HG03575 (cell line): ENCODE data around the gene MGA.

Experiments
- ATAC-seq: cut with Tn5 transposase; IDR thresholded peaks from one replicate; pipeline ENCODE4 v1.9.1; 2021; ENCODE audit not compliant: unreplicated experiment, insufficient number of reproducible peaks, low FRiP score; ENCODE audit errors: extremely low read depth

MGA gene

GRCh38 chr15:41660235-41661077, at the start of gene MGA:
Gene MGA (plus strand): TSS chr15:41660405.
- ATAC-seq: peak; percentile 32

DNA sequence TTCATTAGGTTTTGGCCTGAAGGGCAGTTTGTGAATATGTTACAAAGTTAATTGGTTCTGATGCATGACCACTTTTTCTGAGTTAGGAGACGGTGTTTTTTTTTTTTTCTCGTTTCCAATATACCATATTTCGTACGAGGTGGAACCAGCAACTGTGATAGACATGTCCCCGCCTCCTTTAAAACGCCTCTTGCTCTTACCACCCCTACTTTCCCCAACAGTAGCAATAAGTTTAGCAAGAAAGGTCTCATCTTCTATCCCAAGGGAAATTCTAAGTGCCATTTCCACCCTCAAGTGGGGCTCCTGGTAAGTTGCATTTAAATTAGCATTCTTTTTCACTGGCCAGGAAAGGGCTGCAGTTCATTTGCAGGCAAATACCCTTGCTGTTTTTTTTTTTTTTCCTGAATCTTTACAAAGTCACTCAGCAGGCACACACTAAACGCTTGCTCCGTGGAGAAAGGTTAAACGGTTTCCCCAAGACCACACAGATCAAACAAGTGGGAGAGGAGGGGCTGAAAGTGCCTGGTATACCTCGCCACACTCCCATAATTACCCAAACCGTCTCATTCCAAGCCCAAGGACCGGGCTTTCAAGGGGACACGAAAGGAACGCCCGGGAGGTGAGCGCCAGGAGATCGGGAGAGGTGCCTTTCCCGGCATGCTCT, 39.5 kb upstream of the MGA start:
- ATAC-seq: no peak

DNA sequence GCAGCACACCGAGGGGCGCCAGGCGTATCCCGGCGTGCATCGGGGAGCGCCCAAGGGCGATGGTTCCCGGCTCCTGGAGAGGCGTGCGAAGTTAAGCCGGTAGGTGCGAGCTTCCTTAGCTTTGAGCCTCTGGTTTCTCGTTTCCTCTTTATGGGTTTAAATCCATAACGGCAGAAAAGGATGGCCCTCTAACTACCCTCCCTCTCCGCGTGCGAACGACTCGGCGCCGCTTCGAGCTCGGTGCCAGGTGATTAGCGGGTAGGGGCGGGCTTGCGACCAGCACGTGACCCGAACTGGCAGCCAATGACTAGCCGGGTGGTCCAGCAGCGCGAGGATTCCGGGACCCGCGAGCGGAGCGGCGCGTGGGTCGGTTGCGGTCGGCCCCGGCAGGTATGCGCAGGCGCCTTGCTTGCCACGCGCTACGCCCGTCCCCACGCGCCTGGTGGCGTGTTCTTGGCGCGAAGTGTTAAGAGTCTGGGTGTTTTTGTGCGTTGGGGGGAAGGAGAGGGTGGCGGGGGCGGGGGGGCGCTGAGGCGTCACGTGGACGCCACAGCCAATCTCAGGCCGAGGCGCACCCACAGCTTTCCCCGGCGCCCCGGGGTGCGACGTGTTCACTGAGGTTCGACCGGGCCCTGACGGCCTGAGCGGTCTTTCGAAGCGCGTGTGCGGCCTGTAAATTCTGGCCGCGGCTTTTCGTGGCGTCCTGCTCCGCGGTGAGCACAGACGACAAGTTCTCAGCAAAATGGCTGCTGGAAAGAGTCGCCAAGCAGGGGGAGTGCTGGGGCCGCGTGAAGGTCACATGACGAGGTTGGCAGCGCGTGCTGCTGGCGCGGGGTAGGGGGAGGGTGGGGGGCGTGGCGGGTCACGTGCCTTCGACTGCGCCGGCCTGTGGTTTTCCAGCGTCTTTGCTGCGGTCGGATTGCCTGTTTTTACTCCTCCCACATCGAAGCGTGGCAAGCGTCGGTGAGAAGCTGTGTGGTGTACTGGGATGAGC, 38.7 kb upstream of the MGA start:
- ATAC-seq: no peak

DNA sequence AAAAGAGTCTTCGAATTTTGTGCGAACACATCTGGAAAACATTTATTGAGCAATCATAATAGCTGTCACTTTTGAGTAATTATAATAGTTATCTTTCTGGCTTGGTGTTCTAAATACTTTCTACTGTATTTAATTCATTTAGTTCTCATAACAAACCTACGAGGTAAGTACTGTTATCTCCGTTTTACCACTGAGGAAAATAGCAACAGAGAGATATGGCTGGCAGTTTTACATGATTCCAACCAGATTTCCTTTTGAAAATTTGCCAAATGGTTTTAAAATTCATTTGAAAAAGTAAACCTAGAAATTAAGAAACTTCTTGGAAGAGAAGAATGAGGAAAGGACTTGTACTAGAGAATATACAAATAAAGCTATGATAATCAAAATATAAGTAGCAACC, 37.3 kb upstream of the MGA start:
- no peak for ATAC-seq

DNA sequence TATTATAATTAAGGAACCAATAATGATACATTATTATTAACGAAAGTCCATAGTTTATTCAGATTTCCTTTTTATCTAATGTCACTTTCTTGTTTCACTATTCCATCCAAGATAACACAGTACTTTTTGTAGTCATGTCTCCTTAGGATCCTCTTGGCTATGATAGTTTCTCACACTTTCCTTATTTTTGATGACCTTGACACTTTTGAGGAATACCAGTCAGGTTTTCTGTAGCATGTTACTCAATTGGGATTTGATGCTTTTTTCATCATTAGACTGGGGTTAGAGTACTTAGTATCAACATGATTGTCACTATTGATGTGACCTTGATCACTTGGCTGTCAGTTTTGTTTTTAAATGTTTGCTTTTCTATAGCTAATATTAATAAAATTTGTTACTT, 33.0 kb upstream of the MGA start:
- no peak for ATAC-seq

DNA sequence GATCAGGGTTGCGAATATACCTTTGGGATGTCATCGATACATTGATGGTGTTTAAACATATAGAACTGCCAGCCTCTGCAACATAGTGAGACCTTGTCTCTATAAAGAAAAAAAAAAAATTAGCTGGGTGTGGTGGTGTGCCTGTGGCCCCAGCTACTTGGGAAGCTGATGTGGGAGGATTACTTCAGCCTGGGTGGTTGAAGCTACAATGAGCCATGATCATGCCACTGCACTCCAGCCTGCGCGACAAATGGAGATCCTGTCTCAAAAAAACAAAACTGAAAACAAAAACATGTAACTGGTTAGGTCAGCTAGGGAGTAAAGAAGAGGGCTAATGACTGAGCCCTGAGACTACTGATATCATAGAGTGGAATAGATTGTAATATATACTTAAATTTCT, 30.7 kb upstream of the MGA start:
- no peak for ATAC-seq

GRCh38 chr15:41629883-41630282, 30.3 kb upstream of the MGA start:
- ATAC-seq: no peak

- ATAC-seq: no peak
Measured at GRCh38 chr15:41630616-41631217, 29.5 kb upstream of the MGA start.

DNA sequence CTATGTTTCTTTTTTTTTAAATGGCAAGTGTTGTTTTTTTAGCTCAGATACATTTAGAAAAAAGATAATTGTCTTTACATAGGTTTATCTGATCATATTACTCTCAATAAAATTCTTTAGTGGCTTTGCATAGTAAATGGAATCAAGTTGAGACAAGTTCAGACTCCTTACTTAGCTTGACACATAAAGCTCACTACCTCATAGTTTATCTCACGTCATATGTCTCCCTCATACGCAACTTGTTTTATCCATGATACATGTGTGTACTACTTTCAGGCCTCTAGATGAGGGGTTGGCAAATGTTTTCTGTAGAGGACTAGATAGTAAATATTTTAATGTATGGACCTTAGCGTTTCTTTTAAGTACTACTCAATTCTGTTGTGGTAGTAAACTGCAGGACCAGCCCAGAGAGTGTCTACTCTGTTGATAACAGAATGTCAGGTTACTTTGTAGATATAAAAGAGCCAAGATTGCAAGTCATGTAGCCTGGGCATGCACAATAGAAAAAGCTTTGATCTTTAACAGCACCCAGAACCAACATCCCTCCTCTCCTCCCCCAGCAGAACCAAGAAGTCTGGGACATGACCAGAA, 28.2 kb upstream of the MGA start:
- ATAC-seq: no peak

GRCh38 chr15:41633609-41634008, 26.6 kb upstream of the MGA start:
- ATAC-seq: no peak

DNA sequence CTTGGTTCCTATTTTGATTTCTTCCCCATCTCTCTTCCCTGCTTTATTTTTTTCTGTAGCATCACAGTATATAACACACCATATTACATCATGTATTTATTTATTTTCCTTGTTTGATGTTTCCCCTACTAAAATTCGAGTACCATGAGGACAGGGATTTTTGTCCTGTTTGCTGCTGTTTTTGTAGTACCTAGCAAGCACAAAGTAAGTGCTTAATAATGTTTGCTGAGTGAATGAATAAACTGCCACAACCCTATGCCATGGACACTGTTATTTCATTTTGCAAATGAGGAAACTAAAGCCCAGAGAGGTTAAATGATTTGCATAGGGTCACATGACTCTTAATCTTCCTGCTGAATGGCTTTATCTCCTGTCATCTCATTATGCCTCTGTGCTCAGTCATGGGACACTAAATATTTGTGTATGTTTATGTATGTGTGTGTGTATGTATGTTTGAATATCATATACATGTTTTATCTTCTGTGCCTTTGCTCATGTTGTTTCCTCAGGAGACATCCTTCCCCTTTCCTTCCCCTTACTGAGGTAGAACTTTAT, 26.1 kb upstream of the MGA start:
- no peak for ATAC-seq

- ATAC-seq: no peak
Measured at GRCh38 chr15:41637086-41637485, 23.1 kb upstream of the MGA start.

DNA sequence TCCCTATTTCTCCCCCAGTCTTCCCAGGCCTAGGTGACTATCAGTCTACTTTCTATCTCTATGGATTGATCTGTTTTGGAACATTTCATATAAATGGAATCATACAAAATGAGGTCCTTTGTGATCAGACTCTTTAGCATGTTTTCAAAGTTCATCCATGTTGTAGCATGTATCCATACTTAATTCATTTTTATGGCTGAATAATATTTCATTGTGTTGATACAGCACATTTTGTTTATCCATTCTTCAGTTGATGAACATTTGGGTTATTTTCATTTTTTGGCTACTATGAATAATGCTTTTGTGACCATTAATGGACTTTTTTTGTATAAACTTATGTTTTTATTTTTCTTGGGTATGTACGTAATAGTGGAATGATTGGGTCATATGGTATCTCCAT, 19.2 kb upstream of the MGA start:
- ATAC-seq: no peak

DNA sequence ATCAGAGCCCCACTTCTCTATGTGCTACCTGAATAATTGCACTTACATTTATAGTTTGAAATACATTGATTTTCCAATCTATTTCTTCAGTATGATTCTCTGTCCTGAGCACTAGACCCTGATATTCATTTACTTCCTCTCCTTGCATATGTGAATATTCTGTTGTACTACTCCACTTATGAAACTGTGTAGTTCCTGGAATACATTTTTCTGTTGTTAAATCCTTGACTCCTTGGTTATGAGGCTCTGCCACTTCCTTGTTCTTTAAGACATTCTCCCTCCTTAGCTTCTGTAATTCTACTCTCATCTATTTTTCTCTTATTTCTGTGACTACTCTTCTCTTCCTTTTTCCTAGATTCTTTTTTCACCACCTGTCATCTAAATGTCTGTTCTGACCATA, 12.9 kb upstream of the MGA start:
- ATAC-seq: no peak

GRCh38 chr15:41648097-41648496, 12.1 kb upstream of the MGA start:
- no peak for ATAC-seq

- ATAC-seq: no peak
Measured at GRCh38 chr15:41648770-41649169, 11.4 kb upstream of the MGA start.

- no peak for ATAC-seq
Measured at GRCh38 chr15:41650806-41651205, 9.4 kb upstream of the MGA start.

- no peak for ATAC-seq
Measured at GRCh38 chr15:41651373-41651772, 8.8 kb upstream of the MGA start.
